Measurements from ENCODE around the gene DERA. TPM values are rescaled to one million over a fixed set of nuclear protein-coding genes. Genes with fewer than 3 reads are reported as not detected.

Gene DERA
- total and polyA plus RNA-seq, 9 of the 15 experiments (the other 6 are each of a cell fraction or from before 2014, with no cell fraction given), result 5.5 to 15.5 (median 7.8) TPM

GRCh38 chr12:15988983-15989755 is 78.0 kb downstream of the DERA start:
- Histone ChIP-seq H3K9me1 (ENCODE audit: control insufficient read depth, insufficient read depth, low read length) (no peaks in the 10 kb centered on the region), H3K27me3 (ENCODE audit: control insufficient read depth in 2 of 2, insufficient read depth in 2 of 2, low read length in 2 of 2) (no peaks in the 10 kb centered on the region), H3K79me2 (ENCODE audit: control insufficient read depth, insufficient read depth, low read length) (no peaks in the 10 kb centered on the region), H3K4me2 (ENCODE audit: insufficient read depth, low read length) (no peak overlapping the region), H4K20me1 (replicated peaks; ENCODE audit: control insufficient read depth, insufficient read depth, low read length) (no peaks in the 10 kb centered on the region), H3K4me1 (replicated peaks in 1 of 2; ENCODE audit: control insufficient read depth in 2 of 2, insufficient read depth in 2 of 2, low read length in 2 of 2) (no peaks in the 10 kb centered on the region), H2AFZ (ENCODE audit: low read depth, low read length) (no peak overlapping the region), H3K9ac (ENCODE audit: insufficient read depth in 1 of 2, low read depth in 2 of 2, low read length in 2 of 2) (no peak overlapping the region), H3K9me3 (replicated peaks; ENCODE audit: control insufficient read depth, insufficient read depth, low read depth, low read length) (no peaks in the 10 kb centered on the region), H3K27ac (ENCODE audit: extremely low read depth, low read depth, low read length) (no peak overlapping the region), H3K36me3 (ENCODE audit: control insufficient read depth, insufficient read depth, low read length) (no peaks in the 10 kb centered on the region), H3K4me3 (no peak overlapping the region)
- ChIA-PET CTCF (ENCODE audit: low intra/inter-chr PET ratio) (no interaction called here), POLR2A (no interaction called here)
- ATAC-seq, result no peak
- no peak for FAIRE-seq
- no peak for DNase-seq (ENCODE audit: extremely low read depth in 1 of 4, low spot score in 3 of 4)
- intact Hi-C loops (cut with micrococcal nuclease), result loop anchor here (10.0 kb wide), 1 partner anchor 376 kb away; no protein-coding TSS in a partner anchor
- WGBS (ENCODE audit: insufficient coverage, low coverage, missing lambda C conversion rate), result 7% methylated on average over 4 of the region's 6 CpGs
- in situ Hi-C loops (cut with MboI), result no loop called here
- no peak for TF ChIP-seq JUNB (CRISPR knock-in tag; conservative IDR thresholded peaks at IDR 0.05)
- TF ChIP-seq NUFIP1 (IDR thresholded peaks at IDR 0.05; ENCODE audit: partially characterized antibody), result no peak
- TF ChIP-seq NR2C2 (CRISPR knock-in tag; IDR thresholded peaks at IDR 0.05), result no peak
- no peak for TF ChIP-seq NR2C2 (tag; IDR thresholded peaks at IDR 0.05)
- no peak for TF ChIP-seq KAT7 (CRISPR knock-in tag; IDR thresholded peaks at IDR 0.05; ENCODE audit: borderline replicate concordance)
- TF ChIP-seq, protein P1, sequence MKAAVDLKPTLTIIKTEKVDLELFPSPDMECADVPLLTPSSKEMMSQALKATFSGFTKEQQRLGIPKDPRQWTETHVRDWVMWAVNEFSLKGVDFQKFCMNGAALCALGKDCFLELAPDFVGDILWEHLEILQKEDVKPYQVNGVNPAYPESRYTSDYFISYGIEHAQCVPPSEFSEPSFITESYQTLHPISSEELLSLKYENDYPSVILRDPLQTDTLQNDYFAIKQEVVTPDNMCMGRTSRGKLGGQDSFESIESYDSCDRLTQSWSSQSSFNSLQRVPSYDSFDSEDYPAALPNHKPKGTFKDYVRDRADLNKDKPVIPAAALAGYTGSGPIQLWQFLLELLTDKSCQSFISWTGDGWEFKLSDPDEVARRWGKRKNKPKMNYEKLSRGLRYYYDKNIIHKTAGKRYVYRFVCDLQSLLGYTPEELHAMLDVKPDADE (conservative IDR thresholded peaks at IDR 0.05; ENCODE audit: control insufficient read depth, low read depth, low read length), result no peak
- TF ChIP-seq ZBTB7A (IDR thresholded peaks at IDR 0.05; ENCODE audit: borderline replicate concordance, control insufficient read depth, low read depth, low read length), result no peak
- no peak for TF ChIP-seq RUNX1 (IDR thresholded peaks at IDR 0.05; ENCODE audit: low read depth)
- TF ChIP-seq ETV5 (CRISPR knock-in tag; IDR thresholded peaks at IDR 0.05; ENCODE audit: low read depth), result no peak
- TF ChIP-seq ZNF699 (CRISPR knock-in tag; IDR thresholded peaks at IDR 0.05; ENCODE audit: insufficient replicate concordance), result no peak
- TF ChIP-seq ILF3 (IDR thresholded peaks at IDR 0.05; ENCODE audit: borderline replicate concordance), result no peak
- no peak for TF ChIP-seq RNF2 (IDR thresholded peaks at IDR 0.05)
- TF ChIP-seq, protein P2, sequence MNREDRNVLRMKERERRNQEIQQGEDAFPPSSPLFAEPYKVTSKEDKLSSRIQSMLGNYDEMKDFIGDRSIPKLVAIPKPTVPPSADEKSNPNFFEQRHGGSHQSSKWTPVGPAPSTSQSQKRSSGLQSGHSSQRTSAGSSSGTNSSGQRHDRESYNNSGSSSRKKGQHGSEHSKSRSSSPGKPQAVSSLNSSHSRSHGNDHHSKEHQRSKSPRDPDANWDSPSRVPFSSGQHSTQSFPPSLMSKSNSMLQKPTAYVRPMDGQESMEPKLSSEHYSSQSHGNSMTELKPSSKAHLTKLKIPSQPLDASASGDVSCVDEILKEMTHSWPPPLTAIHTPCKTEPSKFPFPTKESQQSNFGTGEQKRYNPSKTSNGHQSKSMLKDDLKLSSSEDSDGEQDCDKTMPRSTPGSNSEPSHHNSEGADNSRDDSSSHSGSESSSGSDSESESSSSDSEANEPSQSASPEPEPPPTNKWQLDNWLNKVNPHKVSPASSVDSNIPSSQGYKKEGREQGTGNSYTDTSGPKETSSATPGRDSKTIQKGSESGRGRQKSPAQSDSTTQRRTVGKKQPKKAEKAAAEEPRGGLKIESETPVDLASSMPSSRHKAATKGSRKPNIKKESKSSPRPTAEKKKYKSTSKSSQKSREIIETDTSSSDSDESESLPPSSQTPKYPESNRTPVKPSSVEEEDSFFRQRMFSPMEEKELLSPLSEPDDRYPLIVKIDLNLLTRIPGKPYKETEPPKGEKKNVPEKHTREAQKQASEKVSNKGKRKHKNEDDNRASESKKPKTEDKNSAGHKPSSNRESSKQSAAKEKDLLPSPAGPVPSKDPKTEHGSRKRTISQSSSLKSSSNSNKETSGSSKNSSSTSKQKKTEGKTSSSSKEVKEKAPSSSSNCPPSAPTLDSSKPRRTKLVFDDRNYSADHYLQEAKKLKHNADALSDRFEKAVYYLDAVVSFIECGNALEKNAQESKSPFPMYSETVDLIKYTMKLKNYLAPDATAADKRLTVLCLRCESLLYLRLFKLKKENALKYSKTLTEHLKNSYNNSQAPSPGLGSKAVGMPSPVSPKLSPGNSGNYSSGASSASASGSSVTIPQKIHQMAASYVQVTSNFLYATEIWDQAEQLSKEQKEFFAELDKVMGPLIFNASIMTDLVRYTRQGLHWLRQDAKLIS (CRISPR knock-in tag; IDR thresholded peaks at IDR 0.05), result no peak
- TF ChIP-seq CREB1 (IDR thresholded peaks at IDR 0.05), result no peak
- TF ChIP-seq CREB1 (CRISPR knock-in tag; IDR thresholded peaks at IDR 0.05), result no peak
- no TSS peak for BruUV-seq (replicated peaks)

Data from K562 (cell line).